K562 (cell line): ENCODE data around the gene ADK. TPM values are rescaled to one million over a fixed set of nuclear protein-coding genes. Genes with fewer than 3 reads are reported as not detected.

Experiments
- ATAC-seq: fragments of 200-7000 bp; cut with Tn5 transposase; 3 replicates; pipeline ENCODE4 v1.9.1; 2020; ENCODE audit warnings: moderate library complexity
- BruUV-seq: library from RNA; stranded (reverse); fragments of 400-500 nt; replicated peaks from 2 replicates; lab custom pipeline; 2021; lab: Mats Ljungman, UMichigan
- CTCF ChIA-PET: fragments of 300-600 bp; formaldehyde crosslinking; extraction: SDS; loops from one replicate; lab custom pipeline; 2021; ENCODE audit warnings: low intra/inter-chr PET ratio; lab: Yijun Ruan, JAX
- POLR2A ChIA-PET: fragments of 300-600, 350-650 bp; sonication (Branson Sonifier 250); formaldehyde crosslinking; extraction: SDS; loops from one replicate; lab custom pipeline; 2021; ENCODE audit warnings: antibody characterized with exemption, inconsistent platforms; lab: Yijun Ruan, JAX
- DNase-seq, 4 experiments: peaks; one replicate each; pipeline versions ENCODE4 v3.0.0 to v3.0.0-alpha.2; 2011 to 2018; ENCODE audit warnings: low spot score in 3 of 4, mixed read lengths in 3 of 4; ENCODE audit errors: extremely low read depth in 1 of 4
- FAIRE-seq: peaks from 2 replicates; lab custom pipeline; 2011; peaks lifted over from hg19 to GRCh38; lab: Jason Lieb, UNC
- H2AFZ ChIP-seq: 2 replicates; pipeline ENCODE4 v1.6.0; 2011; ENCODE audit warnings: low read depth, low read length, control low read depth, inconsistent platforms
- H3K27ac ChIP-seq: fragments of 200-600 bp; 3 replicates; pipeline ENCODE4 v1.8.0; 2011; ENCODE audit warnings: low read depth, mild to moderate bottlenecking, control low read depth, inconsistent platforms, low read length, moderate library complexity, mixed read lengths; ENCODE audit errors: extremely low read depth
- H3K27me3 ChIP-seq, 2 experiments: fragments of 300-600 bp in 1 of 2; 2 replicates in 1 of 2; 3 replicates in 1 of 2; pipeline versions ENCODE4 v1.6.0 to v1.8.0; 2011; ENCODE audit warnings: inconsistent platforms in 2 of 2, low read length in 2 of 2, mild to moderate bottlenecking in 1 of 2, mixed read lengths in 1 of 2, moderate library complexity in 1 of 2; ENCODE audit not compliant: control insufficient read depth in 2 of 2, insufficient read depth in 2 of 2
- H3K36me3 ChIP-seq: fragments of 300-600 bp; 3 replicates; pipeline ENCODE4 v1.8.0; 2011; ENCODE audit warnings: mild to moderate bottlenecking, low read length, inconsistent platforms; ENCODE audit not compliant: control insufficient read depth, insufficient read depth
- H3K4me1 ChIP-seq, 2 experiments: fragments of 200-600 bp in 1 of 2; replicated peaks in 1 of 2; 2 replicates in 1 of 2; 3 replicates in 1 of 2; pipeline versions ENCODE4 v1.5.1 to v1.8.0; 2011; ENCODE audit warnings: inconsistent platforms in 2 of 2, low read length in 2 of 2, mild to moderate bottlenecking in 1 of 2, mixed read lengths in 1 of 2, moderate library complexity in 1 of 2; ENCODE audit not compliant: control insufficient read depth in 2 of 2, insufficient read depth in 2 of 2
- H3K4me2 ChIP-seq: 2 replicates; pipeline ENCODE4 v1.6.1; 2011; ENCODE audit warnings: low read length, control low read depth, inconsistent platforms, mixed read lengths; ENCODE audit not compliant: insufficient read depth
- H3K4me3 ChIP-seq: fragments of 200-600 bp; sonication (generic), shearing (Covaris generic); 2 replicates; pipeline ENCODE4 v1.5.1; 2016; ENCODE audit warnings: control low read depth, inconsistent platforms
- H3K79me2 ChIP-seq: fragments of 200-600 bp; 3 replicates; pipeline ENCODE4 v1.8.0; 2011; ENCODE audit warnings: low read length, inconsistent platforms; ENCODE audit not compliant: control insufficient read depth, insufficient read depth
- H3K9ac ChIP-seq, 2 experiments: 2 replicates each; pipeline versions ENCODE4 v1.6.0 to v1.6.1; 2011; ENCODE audit warnings: low read depth in 2 of 2, low read length in 2 of 2, control low read depth in 1 of 2, inconsistent platforms in 1 of 2, mild to moderate bottlenecking in 1 of 2, mixed read lengths in 1 of 2; ENCODE audit not compliant: insufficient read depth in 1 of 2
- H3K9me1 ChIP-seq: one replicate; pipeline ENCODE4 v1.6.0; 2011; ENCODE audit warnings: inconsistent platforms, mild to moderate bottlenecking, low read length, moderate library complexity; ENCODE audit not compliant: control insufficient read depth, insufficient read depth
- H3K9me3 ChIP-seq: replicated peaks from 2 replicates; pipeline ENCODE4 v1.5.1; 2011; ENCODE audit warnings: low read depth, low read length, inconsistent platforms; ENCODE audit not compliant: control insufficient read depth, insufficient read depth
- H4K20me1 ChIP-seq: replicated peaks from 2 replicates; pipeline ENCODE4 v1.6.1; 2011; ENCODE audit warnings: low read length, inconsistent platforms, mixed read lengths; ENCODE audit not compliant: control insufficient read depth, insufficient read depth
- ATF2 ChIP-seq: sonication (generic); formaldehyde crosslinking; IDR thresholded peaks from 2 replicates; pipeline ENCODE4 v1.8.1; 2022; ENCODE audit warnings: missing genetic modification reagents
- ATF3 ChIP-seq, 2 experiments: fragments of 450-650 bp in 1 of 2; sonication (generic) in 1 of 2; formaldehyde crosslinking in 1 of 2; IDR thresholded peaks in 1 of 2; conservative IDR thresholded peaks in 1 of 2; 2 replicates each; pipeline versions ENCODE4 v1.6.1 to v1.8.1; 2016 to 2023; ENCODE audit warnings: mild to moderate bottlenecking in 2 of 2, moderate library complexity in 2 of 2, inconsistent platforms in 1 of 2, missing genetic modification reagents in 1 of 2
- C11orf30 ChIP-seq: fragments of 450-650 bp; IDR thresholded peaks from 2 replicates; pipeline ENCODE4 v1.6.1; 2016; ENCODE audit warnings: low read depth, mild to moderate bottlenecking
- FOXJ2 ChIP-seq: fragments of 200-800 bp; sonication (Bioruptor generic); IDR thresholded peaks from 2 replicates; pipeline ENCODE4 v1.6.1; 2016; ENCODE audit warnings: missing genetic modification characterization, missing compliant biosample characterization
- MAFF ChIP-seq: IDR thresholded peaks from 2 replicates; pipeline ENCODE4 v1.6.1; 2012; ENCODE audit warnings: low read length, improper control_type of control experiment
- MAFG ChIP-seq: fragments of 450-650 bp; conservative IDR thresholded peaks from 2 replicates; pipeline ENCODE4 v1.6.1; 2016; ENCODE audit warnings: missing genetic modification characterization, missing compliant biosample characterization
- MECOM ChIP-seq: fragments of 250-450 bp; sonication (Bioruptor Pico); IDR thresholded peaks from 2 replicates; pipeline ENCODE4 v1.8.0; 2022; ENCODE audit warnings: inconsistent platforms
- NFIC ChIP-seq: fragments of 450-650 bp; IDR thresholded peaks from 2 replicates; pipeline ENCODE4 v1.6.1; 2017; ENCODE audit warnings: mild to moderate bottlenecking, inconsistent platforms
- RCOR1 ChIP-seq, 2 experiments: IDR thresholded peaks; 2 replicates each; pipeline ENCODE4 v1.6.1; 2012; ENCODE audit warnings: low read depth in 2 of 2, low read length in 2 of 2, borderline replicate concordance in 1 of 2, improper control_type of control experiment in 1 of 2
- ZNF197 ChIP-seq: fragments of 200-800 bp; sonication (Bioruptor generic); IDR thresholded peaks from 2 replicates; pipeline ENCODE4 v1.6.1; 2016; ENCODE audit warnings: low read depth, missing genetic modification characterization, missing compliant biosample characterization
- ZNF316 ChIP-seq: fragments of 450-650 bp; IDR thresholded peaks from 2 replicates; pipeline ENCODE4 v1.6.1; 2016
- ZNF586 ChIP-seq: fragments of 450-650 bp; formaldehyde crosslinking; conservative IDR thresholded peaks from 2 replicates; pipeline ENCODE4 v1.4.0; 2020; ENCODE audit warnings: mild to moderate bottlenecking, moderate library complexity
- ZNF699 ChIP-seq: fragments of 250-450 bp; sonication (Bioruptor Pico); IDR thresholded peaks from 2 replicates; pipeline ENCODE4 v1.8.0; 2021; ENCODE audit warnings: mild to moderate bottlenecking, moderate library complexity; ENCODE audit not compliant: insufficient replicate concordance
- ZNF75A ChIP-seq: fragments of 450-650 bp; formaldehyde crosslinking; IDR thresholded peaks from 2 replicates; pipeline ENCODE4 v1.4.0; 2020; ENCODE audit warnings: mild to moderate bottlenecking
- ZSCAN32 ChIP-seq: fragments of 450-650 bp; formaldehyde crosslinking; IDR thresholded peaks from 2 replicates; pipeline ENCODE4 v1.4.0; 2020; ENCODE audit warnings: mild to moderate bottlenecking, moderate library complexity
- WGBS: fragments of 100-300 bp; shearing (Covaris generic); methylation state at CpG from one replicate; pipeline ENCODE4 v1.1.6; 2016; ENCODE audit warnings: low coverage, mixed read lengths; ENCODE audit not compliant: insufficient coverage; ENCODE audit errors: missing lambda C conversion rate; 5-methylcytosine and 5-hydroxymethylcytosine counted together
- in situ Hi-C: fragments of 300-500 bp; cut with MboI; formaldehyde crosslinking; loops from 4 replicates; pipeline ENCODE4 v1.15.0; 2018; ENCODE audit warnings: inconsistent platforms, mixed read lengths
- intact Hi-C: fragments of 100-400 bp; cut with micrococcal nuclease; formaldehyde crosslinking; loops from 2 replicates; pipeline ENCODE4 v1.14.2; 2022
- polyA plus RNA-seq, 8 experiments: library from polyadenylated mRNA; depleted of rRNA in 4 of 8; stranded (reverse) in 5 of 8; unstranded in 3 of 8; fragments of >200 nt; fragmentation: Nextera tagmentation in 2 of 8; fragmentation: Illumina TruSeq in 1 of 8; extraction: Ambion mirVana in 2 of 8; extraction: Trizol in 1 of 8; gene quantifications; 2 replicates each; pipeline versions ENCODE4 v1.2.1 to v1.2.3, GENCODE V29; 2011 to 2014; ENCODE audit warnings: inconsistent platforms in 1 of 8, missing spikeins in 1 of 8
- total RNA-seq, 7 experiments: library from RNA; depleted of rRNA in 6 of 7; stranded (reverse); fragments of >200 nt in 6 of 7; fragmentation: Illumina TruSeq in 2 of 7; extraction: Trizol in 2 of 7; gene quantifications; 2 replicates each; pipeline versions ENCODE4 v1.2.1 to v1.2.3, GENCODE V29; 2011 to 2021; ENCODE audit warnings: low replicate concordance in 1 of 7

Gene ADK
- total and polyA plus RNA-seq, 9 of the 15 experiments (the other 6 are each of a cell fraction or from before 2014, with no cell fraction given): 54.2 to 97.8 (median 73.6) TPM

- TF ChIP-seq ATF3 (IDR thresholded peaks at IDR 0.05) (no peak), ATF3 (CRISPR knock-in tag; conservative IDR thresholded peaks at IDR 0.05) (no peak)
- TF ChIP-seq, all 486 proteins: peak for 0
Measured at GRCh38 chr10:74585231-74586087, 434.4 kb downstream of the ADK start (continued).

GRCh38 chr10:74586088-74586585 is 435.1 kb downstream of the ADK start:
- Histone ChIP-seq H3K9ac (no peak overlapping the region), H2AFZ (no peak overlapping the region), H4K20me1 (no peaks in the 10 kb centered on the region), H3K36me3 (no peaks in the 10 kb centered on the region), H3K4me2 (no peak overlapping the region), H3K4me1 (0 out of 5 replicates have a peak, but pooled peaks cover 0 to 6% of the 10 kb centered on the region in 2 experiments), H3K27me3 (no peaks in the 10 kb centered on the region), H3K27ac (no peak overlapping the region), H3K9me3 (no peaks in the 10 kb centered on the region), H3K9me1 (no peaks in the 10 kb centered on the region), H3K4me3 (no peak overlapping the region), H3K79me2 (no peaks in the 10 kb centered on the region)
- peak; percentile 44; the same call in 1 of the 3 replicates for ATAC-seq
- in situ Hi-C loops: no loop called here
- no peak for FAIRE-seq
- DNase-seq: peak in 3 of 4 experiments; percentile 9 to 15 (median 12)
- ChIA-PET POLR2A (interaction anchor here (0.6 to 1.4 kb wide), 2 partner anchors 11 to 260 kb away, joined by 3 to 4 read pairs; no protein-coding TSS in a partner anchor), CTCF (no interaction called here)
- no peak for TF ChIP-seq ZNF197 (CRISPR knock-in tag)
- no peak for TF ChIP-seq ZSCAN32 (CRISPR knock-in tag)
- TF ChIP-seq ZNF316: peak; percentile 81
- no peak for TF ChIP-seq ZNF586
- TF ChIP-seq FOXJ2 (tag): peak; percentile 57; the same call in 1 of the 2 replicates
- TF ChIP-seq ZNF75A (CRISPR knock-in tag): peak; percentile 88
- peak; percentile 18; the same call in 1 of the 2 replicates for TF ChIP-seq NFIC
- peak; percentile 22; the same call in 1 of the 2 replicates for TF ChIP-seq MAFF
- peak in 1 of 2 experiments; percentile 50; a peak in 1 of 4 replicates for TF ChIP-seq RCOR1 (IDR thresholded peaks at IDR 0.05; ENCODE audit: borderline replicate concordance in 1 of 2, low read depth in 2 of 2, low read length in 2 of 2)
- TF ChIP-seq C11orf30: peak; percentile 68
- no peak for TF ChIP-seq ZNF699 (CRISPR knock-in tag)
- TF ChIP-seq MECOM: no peak
- TF ChIP-seq ATF2 (CRISPR knock-in tag): no peak
- TF ChIP-seq MAFG: peak; percentile 41
- BruUV-seq: no TSS peak
- intact Hi-C loops: no loop called here
- 0% methylated on average over 1 of the region's 1 CpG for WGBS
